Epithelial cell of proximal tubule (primary cell): ENCODE data around the gene DNAAF5. TPM values are rescaled to one million over a fixed set of nuclear protein-coding genes. Genes with fewer than 3 reads are reported as not detected.
"Not testable (repeated sequence)": the region's sequence is repeated elsewhere in the genome, so short reads cannot be mapped to it uniquely, and the experiment has no call there.

Experiments used
- DNase-seq: peaks from one replicate; pipeline ENCODE4 v3.0.0-alpha.2; 2011; ENCODE audit warnings: low read depth
- H3K4me3 ChIP-seq: 2 replicates; pipeline ENCODE4 v1.5.1; 2011; ENCODE audit warnings: low read depth, mild to moderate bottlenecking, low read length
- total RNA-seq: library from RNA; depleted of rRNA; stranded (reverse); fragments of >200 nt; gene quantifications from 2 replicates; pipeline ENCODE4 v1.2.3, GENCODE V29; 2015
- TF ChIP-seq, protein P1 (sequence below): conservative IDR thresholded peaks from 2 replicates; pipeline ENCODE4 v1.5.1; 2012; ENCODE audit warnings: low read depth, mild to moderate bottlenecking, low read length

The DNAAF5 gene
- total RNA-seq, 1 donor from 2014 or later = 64.1 TPM

DNA sequence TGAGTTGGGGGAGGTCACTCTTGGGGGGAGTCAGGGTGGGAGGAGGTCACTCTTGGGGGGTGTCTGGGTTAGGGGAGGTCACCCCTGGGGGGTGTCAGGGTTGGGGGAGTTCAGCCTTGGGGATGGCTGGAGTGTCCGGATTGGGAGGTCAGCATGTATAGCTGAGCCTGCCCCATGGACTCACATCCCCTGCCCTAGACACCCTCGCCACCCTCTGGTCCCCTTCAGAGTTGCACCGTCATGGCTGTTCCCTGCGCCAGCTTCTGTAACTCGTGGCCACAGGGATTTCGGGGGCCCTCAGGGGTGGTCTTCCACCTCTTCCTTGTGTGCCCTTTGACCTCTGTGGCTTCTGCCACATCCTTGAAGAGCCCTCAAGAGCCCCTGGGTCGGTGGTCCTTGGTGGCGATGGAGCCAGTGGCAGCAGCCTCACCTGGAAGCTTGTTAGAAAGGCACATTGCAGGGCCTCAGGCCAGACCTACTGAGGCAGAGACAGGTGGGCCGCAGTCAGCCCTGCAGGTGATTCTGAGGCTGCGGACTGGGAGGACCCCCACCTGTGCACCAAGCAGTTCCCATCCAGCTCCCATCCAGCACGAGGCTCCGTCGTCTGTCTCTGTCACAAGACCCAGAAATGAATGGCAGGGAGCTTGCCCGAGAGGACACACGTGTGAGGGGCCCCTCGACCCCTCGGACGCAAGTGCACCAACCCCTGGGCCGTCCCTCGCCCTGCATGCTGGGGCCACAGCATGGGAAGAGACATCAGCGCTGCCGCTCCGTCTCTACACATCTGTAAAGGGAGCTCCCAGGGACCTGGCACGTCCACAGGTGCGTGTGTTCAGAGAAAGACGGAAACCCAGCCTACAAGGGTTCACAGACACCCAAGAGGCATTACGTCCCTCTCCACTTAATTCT lies 61.1 kb downstream of the DNAAF5 start:
- DNase-seq = no peak
- H3K4me3 ChIP-seq = no peak overlapping the region
- TF ChIP-seq, protein P1, sequence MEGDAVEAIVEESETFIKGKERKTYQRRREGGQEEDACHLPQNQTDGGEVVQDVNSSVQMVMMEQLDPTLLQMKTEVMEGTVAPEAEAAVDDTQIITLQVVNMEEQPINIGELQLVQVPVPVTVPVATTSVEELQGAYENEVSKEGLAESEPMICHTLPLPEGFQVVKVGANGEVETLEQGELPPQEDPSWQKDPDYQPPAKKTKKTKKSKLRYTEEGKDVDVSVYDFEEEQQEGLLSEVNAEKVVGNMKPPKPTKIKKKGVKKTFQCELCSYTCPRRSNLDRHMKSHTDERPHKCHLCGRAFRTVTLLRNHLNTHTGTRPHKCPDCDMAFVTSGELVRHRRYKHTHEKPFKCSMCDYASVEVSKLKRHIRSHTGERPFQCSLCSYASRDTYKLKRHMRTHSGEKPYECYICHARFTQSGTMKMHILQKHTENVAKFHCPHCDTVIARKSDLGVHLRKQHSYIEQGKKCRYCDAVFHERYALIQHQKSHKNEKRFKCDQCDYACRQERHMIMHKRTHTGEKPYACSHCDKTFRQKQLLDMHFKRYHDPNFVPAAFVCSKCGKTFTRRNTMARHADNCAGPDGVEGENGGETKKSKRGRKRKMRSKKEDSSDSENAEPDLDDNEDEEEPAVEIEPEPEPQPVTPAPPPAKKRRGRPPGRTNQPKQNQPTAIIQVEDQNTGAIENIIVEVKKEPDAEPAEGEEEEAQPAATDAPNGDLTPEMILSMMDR = no peak

DNA sequence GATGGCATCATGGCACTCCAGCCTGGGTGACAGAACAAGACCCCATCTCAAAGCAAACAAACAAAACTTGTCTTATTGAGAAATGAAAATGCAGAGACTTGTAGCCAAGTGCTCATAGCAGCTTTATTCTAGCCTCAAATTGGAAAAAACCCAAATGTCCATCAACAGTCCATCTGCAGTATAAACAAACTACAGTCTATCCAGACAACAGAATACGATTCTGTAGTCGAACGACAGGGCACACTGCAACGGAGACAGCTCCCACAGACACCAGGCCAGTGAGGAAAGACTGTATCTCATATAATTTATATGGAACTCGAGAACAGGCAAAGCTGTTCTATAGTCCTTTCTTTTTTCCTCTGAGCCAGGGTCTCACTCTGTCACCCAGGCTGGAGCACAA lies 65.0 kb downstream of the DNAAF5 start:
- TF ChIP-seq, protein P1 = no peak
- DNase-seq = no peak
- H3K4me3 ChIP-seq = no peak overlapping the region

DNA sequence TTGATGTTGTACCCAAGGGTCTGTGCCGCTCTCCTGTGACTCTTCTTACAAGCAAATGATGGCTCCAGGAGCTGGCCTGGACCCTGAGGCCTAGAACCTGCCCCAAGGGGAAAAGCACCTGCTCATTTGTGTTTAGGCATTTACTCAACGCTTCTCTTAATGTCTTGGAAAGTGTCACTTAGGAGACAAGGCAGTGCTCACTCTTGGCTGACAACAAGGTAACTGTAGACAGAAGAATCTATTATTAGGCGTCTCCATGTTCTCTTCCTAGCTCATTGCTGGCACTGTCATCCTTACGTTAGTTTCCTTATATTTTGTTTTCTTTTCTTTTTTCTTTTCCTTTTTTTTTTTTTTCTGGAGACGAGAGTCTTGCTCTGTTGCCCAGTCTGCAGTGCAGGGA lies 67.7 kb downstream of the DNAAF5 start:
- no peak overlapping the region for H3K4me3 ChIP-seq
- TF ChIP-seq, protein P1 = no peak
- no peak for DNase-seq

DNA sequence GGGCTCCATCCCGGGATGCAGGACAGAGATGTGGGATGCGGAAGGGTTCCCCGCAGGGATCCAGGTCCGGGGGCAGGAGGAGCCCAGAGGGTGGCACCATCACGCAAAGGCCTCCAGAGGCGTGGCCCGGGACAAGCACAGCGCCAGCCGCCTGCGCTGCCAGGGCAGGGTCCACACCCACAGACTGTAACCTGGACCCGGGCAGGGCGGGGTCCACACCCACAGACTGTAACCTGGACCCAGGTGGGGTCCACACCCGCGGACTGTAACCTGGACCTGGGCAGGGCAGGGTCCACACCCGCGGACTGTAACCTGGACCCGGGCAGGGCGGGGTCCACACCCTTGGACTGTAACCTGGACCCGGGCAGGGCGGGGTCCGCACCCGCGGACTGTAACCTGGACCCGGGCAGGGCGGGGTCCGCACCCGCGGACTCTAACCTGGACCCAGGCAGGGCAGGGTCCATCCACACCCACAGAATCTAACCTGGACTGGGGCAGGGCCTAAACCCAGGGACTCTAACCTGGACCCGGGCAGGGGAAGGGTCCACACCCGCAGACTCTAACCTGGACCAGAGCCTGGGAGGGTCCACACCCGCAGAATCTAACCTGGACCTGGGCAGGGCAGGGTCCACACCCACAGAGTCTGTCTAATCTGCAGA lies 68.3 kb downstream of the DNAAF5 start:
- TF ChIP-seq, protein P1 = no peak
- no peak for DNase-seq
- H3K4me3 ChIP-seq = no peak overlapping the region

- DNase-seq, H3K4me3 ChIP-seq: not testable (repeated sequence)
These were observed 70.1 kb downstream of the DNAAF5 start for GRCh38 chr7:796434-797169.

- TF ChIP-seq, protein P1 = no peak
- no peak overlapping the region for H3K4me3 ChIP-seq
- no peak for DNase-seq
These were observed 72.5 kb downstream of the DNAAF5 start for GRCh38 chr7:798921-799470.

- TF ChIP-seq, protein P1 = no peak
- no peak overlapping the region for H3K4me3 ChIP-seq
- no peak for DNase-seq
These were observed 74.2 kb downstream of the DNAAF5 start for GRCh38 chr7:800692-801091.

DNA sequence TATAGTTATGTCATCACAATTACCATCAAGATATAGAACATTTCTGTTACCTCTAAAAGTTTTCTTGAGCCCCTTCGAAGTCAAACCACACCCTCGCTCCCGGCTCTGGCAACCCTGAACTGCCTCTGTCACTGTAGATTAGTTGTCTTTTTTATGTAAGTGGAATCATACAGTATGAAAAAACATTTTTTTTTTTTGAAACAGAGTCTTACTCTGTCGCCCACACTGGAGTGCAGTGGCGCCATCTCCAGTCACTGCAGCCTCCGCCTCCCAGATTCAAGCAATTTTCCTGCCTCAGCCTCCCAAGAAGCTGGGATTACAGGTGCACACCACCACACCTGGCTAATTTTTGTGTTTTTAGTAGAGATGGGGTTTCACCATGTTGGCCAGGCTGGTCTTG lies 74.9 kb downstream of the DNAAF5 start:
- not testable (repeated sequence) for DNase-seq, H3K4me3 ChIP-seq
